ENCODE measurements around the gene WIPF2.

DNA sequence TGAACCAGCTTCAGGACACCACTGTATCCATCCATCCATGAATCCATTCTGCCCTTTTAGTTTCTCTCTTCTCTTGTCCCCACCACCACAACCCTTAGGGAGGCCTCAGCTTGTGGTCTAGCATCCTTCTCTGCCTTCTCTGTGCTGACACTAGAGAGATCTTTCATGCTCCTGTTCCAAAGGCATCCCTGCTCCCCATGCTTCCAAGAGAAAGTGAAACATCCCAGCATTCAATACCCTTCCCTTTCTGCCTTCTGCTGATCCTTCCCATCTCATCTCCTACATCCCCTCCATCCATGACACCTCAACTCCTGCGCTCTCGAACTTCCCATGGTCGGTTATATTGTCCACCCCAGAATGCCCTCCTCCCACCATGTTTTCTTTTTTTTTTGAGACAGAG is 31.9 kb upstream of the WIPF2 start:
- TF ChIP-seq, protein P1, sequence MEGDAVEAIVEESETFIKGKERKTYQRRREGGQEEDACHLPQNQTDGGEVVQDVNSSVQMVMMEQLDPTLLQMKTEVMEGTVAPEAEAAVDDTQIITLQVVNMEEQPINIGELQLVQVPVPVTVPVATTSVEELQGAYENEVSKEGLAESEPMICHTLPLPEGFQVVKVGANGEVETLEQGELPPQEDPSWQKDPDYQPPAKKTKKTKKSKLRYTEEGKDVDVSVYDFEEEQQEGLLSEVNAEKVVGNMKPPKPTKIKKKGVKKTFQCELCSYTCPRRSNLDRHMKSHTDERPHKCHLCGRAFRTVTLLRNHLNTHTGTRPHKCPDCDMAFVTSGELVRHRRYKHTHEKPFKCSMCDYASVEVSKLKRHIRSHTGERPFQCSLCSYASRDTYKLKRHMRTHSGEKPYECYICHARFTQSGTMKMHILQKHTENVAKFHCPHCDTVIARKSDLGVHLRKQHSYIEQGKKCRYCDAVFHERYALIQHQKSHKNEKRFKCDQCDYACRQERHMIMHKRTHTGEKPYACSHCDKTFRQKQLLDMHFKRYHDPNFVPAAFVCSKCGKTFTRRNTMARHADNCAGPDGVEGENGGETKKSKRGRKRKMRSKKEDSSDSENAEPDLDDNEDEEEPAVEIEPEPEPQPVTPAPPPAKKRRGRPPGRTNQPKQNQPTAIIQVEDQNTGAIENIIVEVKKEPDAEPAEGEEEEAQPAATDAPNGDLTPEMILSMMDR (IDR thresholded peaks at IDR 0.05; ENCODE audit: borderline replicate concordance, extremely low read depth, low read length, poor library complexity, severe bottlenecking) = no peak
- no peak for TF ChIP-seq EZH2 (IDR thresholded peaks at IDR 0.05; ENCODE audit: borderline replicate concordance, low read depth, low read length, severe bottlenecking)
